Measurements from ENCODE around the gene DOHH.

DOHH gene

DNA sequence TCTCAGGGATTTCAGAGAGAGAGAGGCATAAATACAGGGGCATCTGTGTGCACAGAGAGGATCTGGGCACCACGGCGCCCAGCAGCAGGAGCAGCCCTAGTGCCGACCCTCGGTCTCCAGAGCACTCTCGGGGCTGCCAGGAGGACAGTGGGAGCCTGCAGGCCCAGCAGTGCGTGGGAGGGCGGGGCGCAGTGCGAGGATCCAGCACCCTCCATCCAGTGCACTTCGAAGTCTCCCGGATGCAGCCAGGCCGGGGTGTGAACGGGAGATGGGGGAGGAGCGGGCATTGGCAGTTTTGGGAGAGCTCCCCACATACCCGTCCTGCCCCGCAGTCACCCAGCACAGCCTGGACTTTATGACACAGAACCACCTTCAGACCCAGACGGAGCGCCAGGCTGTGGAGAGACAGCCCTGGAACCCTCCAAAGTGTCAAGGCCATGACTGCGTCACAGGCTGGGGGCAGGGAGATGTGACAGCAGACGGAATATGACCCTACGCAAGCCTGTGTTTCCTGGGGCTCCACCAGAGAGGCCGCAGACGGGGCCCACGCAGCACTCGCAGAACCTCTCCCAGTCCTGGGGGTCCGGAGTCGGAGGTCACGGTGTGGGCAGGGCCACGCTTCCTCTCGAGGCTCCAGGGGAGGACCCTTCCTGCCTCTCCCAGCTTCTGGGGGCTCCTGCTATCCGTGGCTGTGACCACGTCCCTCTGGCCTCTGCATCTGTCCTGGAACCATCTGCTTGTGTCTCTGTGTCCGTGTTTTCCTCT, 23.8 kb upstream of the DOHH start:
- Histone ChIP-seq H3K9me3 (replicated peaks; ENCODE audit: insufficient read depth, low read length) (no peaks in the 10 kb centered on the region), H3K4me3 (ENCODE audit: low read length) (no peak overlapping the region), H3K9ac (ENCODE audit: low read length) (no peak overlapping the region), H3F3A (ENCODE audit: insufficient read depth, low read length) (no peaks in the 10 kb centered on the region), H3K4me1 (ENCODE audit: low read length) (no peaks in the 10 kb centered on the region), H3K36me3 (replicated peaks; ENCODE audit: insufficient read depth, low read length) (0 out of 2 replicates have a peak, but pooled peaks cover 3% of the 10 kb centered on the region), H3K27me3 (replicated peaks; ENCODE audit: insufficient read depth, low read length) (no peaks in the 10 kb centered on the region), H3K4me2 (ENCODE audit: low read depth, low read length) (no peak overlapping the region), H3K79me2 (ENCODE audit: low read length) (peaks cover 42% of the 10 kb centered on the region), H4K20me1 (ENCODE audit: insufficient read depth, low read length) (no peaks in the 10 kb centered on the region), H3K9me2 (replicated peaks; ENCODE audit: insufficient read depth, low read length) (no peaks in the 10 kb centered on the region), H2AFZ (ENCODE audit: low read length) (no peak overlapping the region), H3K27ac (ENCODE audit: low read length) (no peak overlapping the region)
- TF ChIP-seq EZH2phosphoT487 (IDR thresholded peaks at IDR 0.05; ENCODE audit: low read length) (no peak), EZH2 (optimal IDR thresholded peaks at IDR 0.05; ENCODE audit: low read depth, low read length) (no peak)
- TF ChIP-seq, protein P1, sequence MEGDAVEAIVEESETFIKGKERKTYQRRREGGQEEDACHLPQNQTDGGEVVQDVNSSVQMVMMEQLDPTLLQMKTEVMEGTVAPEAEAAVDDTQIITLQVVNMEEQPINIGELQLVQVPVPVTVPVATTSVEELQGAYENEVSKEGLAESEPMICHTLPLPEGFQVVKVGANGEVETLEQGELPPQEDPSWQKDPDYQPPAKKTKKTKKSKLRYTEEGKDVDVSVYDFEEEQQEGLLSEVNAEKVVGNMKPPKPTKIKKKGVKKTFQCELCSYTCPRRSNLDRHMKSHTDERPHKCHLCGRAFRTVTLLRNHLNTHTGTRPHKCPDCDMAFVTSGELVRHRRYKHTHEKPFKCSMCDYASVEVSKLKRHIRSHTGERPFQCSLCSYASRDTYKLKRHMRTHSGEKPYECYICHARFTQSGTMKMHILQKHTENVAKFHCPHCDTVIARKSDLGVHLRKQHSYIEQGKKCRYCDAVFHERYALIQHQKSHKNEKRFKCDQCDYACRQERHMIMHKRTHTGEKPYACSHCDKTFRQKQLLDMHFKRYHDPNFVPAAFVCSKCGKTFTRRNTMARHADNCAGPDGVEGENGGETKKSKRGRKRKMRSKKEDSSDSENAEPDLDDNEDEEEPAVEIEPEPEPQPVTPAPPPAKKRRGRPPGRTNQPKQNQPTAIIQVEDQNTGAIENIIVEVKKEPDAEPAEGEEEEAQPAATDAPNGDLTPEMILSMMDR (IDR thresholded peaks at IDR 0.05; ENCODE audit: low read length): no peak
- no peak for DNase-seq

DNA sequence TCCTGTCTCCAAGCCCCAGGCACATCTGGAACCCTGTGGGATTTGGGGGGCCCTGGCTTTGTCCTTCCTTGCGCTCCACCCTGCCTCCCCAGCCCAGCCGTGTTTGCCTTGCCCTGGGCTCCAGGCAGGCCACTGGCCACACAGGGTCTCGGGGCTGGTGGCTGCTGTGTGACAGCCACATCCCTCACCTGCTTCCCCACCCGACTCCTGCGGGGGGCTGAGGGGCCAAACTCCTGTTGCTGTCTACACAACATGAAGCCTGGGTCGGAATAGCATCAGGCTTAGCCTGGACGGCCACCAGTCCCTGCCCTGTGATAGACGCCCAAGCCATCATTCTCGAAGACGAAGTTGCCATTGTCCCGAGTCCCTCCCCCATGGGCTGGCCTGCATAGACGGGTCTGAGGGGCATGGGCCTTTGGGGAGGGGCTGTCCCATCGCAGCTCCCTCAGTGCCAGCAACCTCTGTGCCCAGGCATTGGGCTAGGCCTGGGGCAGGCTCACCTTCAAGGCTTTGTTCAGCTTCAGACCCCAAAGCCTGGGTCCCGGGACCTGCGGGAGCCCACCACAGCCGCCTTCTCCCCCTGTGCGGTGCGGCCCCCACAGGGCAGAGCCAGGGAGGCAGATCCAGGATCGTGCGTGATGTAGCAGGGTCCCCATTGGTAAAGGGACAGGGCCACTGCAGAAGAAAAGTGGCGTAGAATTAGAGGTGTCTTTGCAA, 23.0 kb upstream of the DOHH start:
- TF ChIP-seq EZH2 (optimal IDR thresholded peaks at IDR 0.05; ENCODE audit: low read depth, low read length) (no peak), EZH2phosphoT487 (IDR thresholded peaks at IDR 0.05; ENCODE audit: low read length) (no peak)
- TF ChIP-seq, protein P1 (IDR thresholded peaks at IDR 0.05; ENCODE audit: low read length): no peak
- H3K36me3 ChIP-seq (replicated peaks; ENCODE audit: insufficient read depth, low read length): 0 out of 2 replicates have a peak, but pooled peaks cover 3% of the 10 kb centered on the region

DNA sequence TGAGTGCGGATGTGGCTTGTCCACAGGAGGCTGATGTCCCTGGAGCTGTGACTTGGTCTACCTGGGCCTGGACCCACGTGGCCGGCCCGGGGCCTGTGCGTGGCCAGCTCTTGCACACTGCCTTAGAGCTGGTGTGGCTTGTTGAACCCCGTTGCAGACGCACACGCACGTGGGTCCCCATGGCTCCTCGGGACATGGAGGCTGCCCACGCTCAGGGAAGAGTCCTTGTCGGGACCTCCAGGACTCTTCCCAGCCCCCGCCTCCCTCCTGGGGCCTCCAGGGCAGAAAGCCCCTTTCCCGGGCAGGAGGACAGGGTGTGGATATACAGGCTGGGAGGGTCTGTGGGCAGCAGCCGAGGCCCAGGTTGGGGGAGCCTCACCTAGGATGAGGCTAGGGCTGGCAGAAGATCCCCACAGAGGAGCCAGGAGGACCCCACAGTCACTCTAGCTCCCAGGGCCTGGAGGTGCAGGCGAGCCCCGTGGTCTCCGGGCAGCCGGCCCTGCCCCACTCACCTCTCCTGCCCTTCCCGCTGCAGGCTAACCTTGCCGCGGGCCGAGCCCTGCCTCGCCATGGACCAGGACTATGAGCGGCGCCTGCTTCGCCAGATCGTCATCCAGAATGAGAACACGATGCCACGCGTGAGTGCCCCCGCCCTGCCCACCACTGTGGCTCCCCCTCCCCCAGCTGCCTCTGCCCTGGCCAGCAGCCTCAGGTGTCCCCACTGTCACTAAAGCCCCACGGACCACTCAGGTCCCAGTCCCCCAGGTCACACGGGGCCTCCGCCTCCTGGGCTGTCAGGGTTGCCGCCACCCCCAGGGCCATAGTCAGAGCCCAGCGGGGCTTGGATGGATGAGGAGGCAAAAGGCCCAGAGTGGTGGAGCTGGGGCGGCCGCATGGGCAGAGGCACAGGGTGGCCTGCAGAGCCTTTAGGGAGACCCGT, 22.2 kb upstream of the DOHH start:
- Histone ChIP-seq H3K79me2 (ENCODE audit: low read length) (peaks cover 57% of the 10 kb centered on the region), H3K4me1 (ENCODE audit: low read length) (no peaks in the 10 kb centered on the region), H3K9me3 (replicated peaks; ENCODE audit: insufficient read depth, low read length) (no peaks in the 10 kb centered on the region), H3K27ac (ENCODE audit: low read length) (no peak overlapping the region), H3K9ac (ENCODE audit: low read length) (no peak overlapping the region), H4K20me1 (ENCODE audit: insufficient read depth, low read length) (no peaks in the 10 kb centered on the region), H3K27me3 (replicated peaks; ENCODE audit: insufficient read depth, low read length) (no peaks in the 10 kb centered on the region), H3K4me2 (ENCODE audit: low read depth, low read length) (no peak overlapping the region), H3F3A (ENCODE audit: insufficient read depth, low read length) (no peaks in the 10 kb centered on the region), H2AFZ (ENCODE audit: low read length) (no peak overlapping the region), H3K36me3 (replicated peaks; ENCODE audit: insufficient read depth, low read length) (0 out of 2 replicates have a peak, but pooled peaks cover 3% of the 10 kb centered on the region), H3K4me3 (ENCODE audit: low read length) (no peak overlapping the region), H3K9me2 (replicated peaks; ENCODE audit: insufficient read depth, low read length) (no peaks in the 10 kb centered on the region)
- DNase-seq: no peak
- TF ChIP-seq, protein P1 (IDR thresholded peaks at IDR 0.05; ENCODE audit: low read length): no peak
- TF ChIP-seq EZH2 (optimal IDR thresholded peaks at IDR 0.05; ENCODE audit: low read depth, low read length) (no peak), EZH2phosphoT487 (IDR thresholded peaks at IDR 0.05; ENCODE audit: low read length) (no peak)

More for the DNA sequence above, 23.0 kb upstream of the DOHH start:
- no peak overlapping the region for H2AFZ ChIP-seq (ENCODE audit: low read length)
- H3K9ac ChIP-seq (ENCODE audit: low read length): no peak overlapping the region
- H3K9me2 ChIP-seq (replicated peaks; ENCODE audit: insufficient read depth, low read length): no peaks in the 10 kb centered on the region
- H3K4me2 ChIP-seq (ENCODE audit: low read depth, low read length): no peak overlapping the region
- H3K9me3 ChIP-seq (replicated peaks; ENCODE audit: insufficient read depth, low read length): no peaks in the 10 kb centered on the region
- no peaks in the 10 kb centered on the region for H4K20me1 ChIP-seq (ENCODE audit: insufficient read depth, low read length)
- H3K79me2 ChIP-seq (ENCODE audit: low read length): peaks cover 49% of the 10 kb centered on the region
- H3K4me1 ChIP-seq (ENCODE audit: low read length): no peaks in the 10 kb centered on the region
- H3K27ac ChIP-seq (ENCODE audit: low read length): no peak overlapping the region
- no peaks in the 10 kb centered on the region for H3K27me3 ChIP-seq (replicated peaks; ENCODE audit: insufficient read depth, low read length)
- no peaks in the 10 kb centered on the region for H3F3A ChIP-seq (ENCODE audit: insufficient read depth, low read length)
- no peak for DNase-seq
- H3K4me3 ChIP-seq (ENCODE audit: low read length): no peak overlapping the region

Measured in MM.1S (cell line).